SK-N-SH (cell line): ENCODE measurements around the gene RNF212.

Experiments used
- CTCF ChIP-seq: fragments of 200-600 bp; sonication (generic); IDR thresholded peaks from 2 replicates; pipeline ENCODE4 v1.6.1; 2017; ENCODE audit warnings: antibody characterized with exemption, mild to moderate bottlenecking, moderate library complexity
- ELF1 ChIP-seq: IDR thresholded peaks from 2 replicates; pipeline ENCODE4 v1.4.0; 2012
- FOSL2 ChIP-seq: IDR thresholded peaks from 2 replicates; pipeline ENCODE4 v1.4.0; 2012; ENCODE audit warnings: low read depth, mild to moderate bottlenecking, moderate library complexity, borderline replicate concordance
- POLR2AphosphoS5 ChIP-seq: IDR thresholded peaks from 2 replicates; pipeline ENCODE4 v1.6.1; 2012; ENCODE audit warnings: low read depth, low read length
- SMC3 ChIP-seq: IDR thresholded peaks from 2 replicates; pipeline ENCODE4 v1.6.1; 2012; ENCODE audit warnings: low read depth, low read length, improper control_type of control experiment
- TCF12 ChIP-seq: IDR thresholded peaks from 2 replicates; pipeline ENCODE4 v1.4.0; 2012
- USF1 ChIP-seq: IDR thresholded peaks from 2 replicates; pipeline ENCODE4 v1.4.0; 2012; ENCODE audit warnings: low read depth, borderline replicate concordance
- TF ChIP-seq, protein P1 (sequence below): fragments of 150-350 bp; IDR thresholded peaks from 2 replicates; pipeline ENCODE4 v1.6.1; 2017; ENCODE audit warnings: antibody characterized with exemption, low read length, low read depth, borderline replicate concordance

- TF ChIP-seq POLR2AphosphoS5 (no peak), CTCF (no peak), USF1 (no peak; the same call in 1 of the 2 replicates), SMC3 (no peak), TCF12 (no peak), FOSL2 (no peak), ELF1 (no peak)
- TF ChIP-seq, protein P1, sequence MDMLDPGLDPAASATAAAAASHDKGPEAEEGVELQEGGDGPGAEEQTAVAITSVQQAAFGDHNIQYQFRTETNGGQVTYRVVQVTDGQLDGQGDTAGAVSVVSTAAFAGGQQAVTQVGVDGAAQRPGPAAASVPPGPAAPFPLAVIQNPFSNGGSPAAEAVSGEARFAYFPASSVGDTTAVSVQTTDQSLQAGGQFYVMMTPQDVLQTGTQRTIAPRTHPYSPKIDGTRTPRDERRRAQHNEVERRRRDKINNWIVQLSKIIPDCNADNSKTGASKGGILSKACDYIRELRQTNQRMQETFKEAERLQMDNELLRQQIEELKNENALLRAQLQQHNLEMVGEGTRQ: no peak
These were observed 32.2 kb downstream of the RNF212 start for GRCh38 chr4:1080961-1081688.
